Superior temporal gyrus (tissue), 1 donor: Measurements from ENCODE around the gene RTN4IP1.
"Not testable (repeated sequence)": the region's sequence is repeated elsewhere in the genome, so short reads cannot be mapped to it uniquely, and the experiment has no call there.

Experiments
- DNase-seq: peaks from one replicate; pipeline ENCODE4 v3.0.0-alpha.2; 2016; ENCODE audit errors: extremely low spot score

Gene RTN4IP1

GRCh38 chr6:106627760-106628159 lies 1.5 kb downstream of the RTN4IP1 start:
- not testable (repeated sequence) for DNase-seq

- no peak for DNase-seq
Measured at GRCh38 chr6:106626485-106626884, 2.8 kb downstream of the RTN4IP1 start.

GRCh38 chr6:106623039-106623438 lies 6.3 kb downstream of the RTN4IP1 start:
- no peak for DNase-seq

- DNase-seq = no peak
Measured at GRCh38 chr6:106622412-106622811, 6.9 kb downstream of the RTN4IP1 start.

GRCh38 chr6:106620931-106621672 lies 8.2 kb downstream of the RTN4IP1 start:
- DNase-seq = no peak

- no peak for DNase-seq
Measured at GRCh38 chr6:106619223-106619622, 10.1 kb downstream of the RTN4IP1 start.

GRCh38 chr6:106618324-106618723 lies 11.0 kb downstream of the RTN4IP1 start:
- DNase-seq = no peak

- no peak for DNase-seq
Measured at GRCh38 chr6:106617857-106618256, 11.4 kb downstream of the RTN4IP1 start.

GRCh38 chr6:106617302-106617701 lies 12.0 kb downstream of the RTN4IP1 start:
- DNase-seq = no peak

- DNase-seq = no peak
Measured at GRCh38 chr6:106614592-106615257, 14.6 kb downstream of the RTN4IP1 start.

- no peak for DNase-seq
Measured at GRCh38 chr6:106614166-106614565, 15.1 kb downstream of the RTN4IP1 start.

GRCh38 chr6:106613590-106613989 lies 15.7 kb downstream of the RTN4IP1 start:
- DNase-seq = no peak

GRCh38 chr6:106612671-106613416 lies 16.5 kb downstream of the RTN4IP1 start:
- DNase-seq = no peak

GRCh38 chr6:106611030-106611429 lies 18.3 kb downstream of the RTN4IP1 start:
- no peak for DNase-seq

- no peak for DNase-seq
Measured at GRCh38 chr6:106609699-106610098, 19.6 kb downstream of the RTN4IP1 start.

GRCh38 chr6:106608080-106608668 lies 21.1 kb downstream of the RTN4IP1 start:
- DNase-seq = no peak

GRCh38 chr6:106600329-106600728 lies 29.0 kb downstream of the RTN4IP1 start:
- DNase-seq = no peak

- no peak for DNase-seq
Measured at GRCh38 chr6:106599440-106599839, 29.9 kb downstream of the RTN4IP1 start.

- DNase-seq = no peak
Measured at GRCh38 chr6:106591111-106591825, 38.0 kb downstream of the RTN4IP1 start.

GRCh38 chr6:106588937-106589336 lies 40.4 kb downstream of the RTN4IP1 start:
- DNase-seq = not testable (repeated sequence)

GRCh38 chr6:106586815-106587415 lies 42.4 kb downstream of the RTN4IP1 start:
- DNase-seq = no peak
